DMS 273 treated with DMSO at 0.1 percent for 48 hours (cell line): ENCODE results near the gene FUT8.
"Not testable (repeated sequence)": the region's sequence is repeated elsewhere in the genome, so short reads cannot be mapped to it uniquely, and the experiment has no call there.

Source experiments
- DNase-seq: peaks from one replicate; lab custom pipeline; 2025; lab: John Stamatoyannopoulos, UW

The FUT8 gene

DNA sequence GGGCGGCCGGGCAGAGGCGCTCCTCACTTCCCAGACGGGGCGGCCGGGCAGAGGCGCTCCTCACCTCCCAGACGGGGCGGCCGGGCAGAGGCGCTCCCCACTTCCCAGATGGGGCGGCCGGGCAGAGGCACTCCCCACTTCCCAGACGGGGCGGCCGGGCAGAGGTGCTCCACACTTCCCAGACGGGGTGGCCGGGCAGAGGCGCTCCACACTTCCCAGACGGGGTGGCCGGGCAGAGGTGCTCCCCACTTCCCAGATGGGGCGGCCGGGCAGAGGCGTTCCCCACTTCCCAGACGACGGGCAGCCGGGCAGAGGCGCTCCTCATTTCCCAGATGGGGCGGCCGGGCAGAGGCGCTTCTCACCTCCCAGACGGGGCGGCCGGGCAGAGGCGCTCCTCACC lies 304.3 kb downstream of the FUT8 start:
- not testable (repeated sequence) for DNase-seq

DNA sequence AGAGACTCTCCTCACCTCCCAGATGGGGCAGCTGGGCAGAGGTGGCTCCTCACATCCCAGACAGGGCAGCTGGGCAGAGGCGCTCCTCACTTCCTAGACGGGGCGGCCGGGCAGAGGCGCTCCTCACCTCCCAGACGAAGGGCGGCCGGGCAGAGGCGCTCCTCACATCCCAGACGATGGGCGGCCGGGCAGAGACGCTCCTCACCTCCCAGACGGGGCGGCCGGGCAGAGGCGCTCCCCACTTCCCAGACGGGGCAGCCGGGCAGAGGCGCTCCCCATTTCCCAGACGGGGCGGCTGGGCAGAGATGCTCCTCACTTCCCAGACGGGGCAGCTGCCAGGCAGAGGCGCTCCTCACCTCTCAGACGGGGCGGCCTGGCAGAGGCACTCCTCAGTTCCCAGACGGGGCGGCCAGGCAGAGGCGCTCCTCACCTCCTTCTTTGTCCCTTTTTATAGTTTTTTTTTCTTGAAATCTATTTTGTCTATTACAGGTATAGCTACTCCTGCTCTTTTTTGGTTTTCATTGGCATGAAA lies 304.9 kb downstream of the FUT8 start:
- DNase-seq: not testable (repeated sequence)

DNA sequence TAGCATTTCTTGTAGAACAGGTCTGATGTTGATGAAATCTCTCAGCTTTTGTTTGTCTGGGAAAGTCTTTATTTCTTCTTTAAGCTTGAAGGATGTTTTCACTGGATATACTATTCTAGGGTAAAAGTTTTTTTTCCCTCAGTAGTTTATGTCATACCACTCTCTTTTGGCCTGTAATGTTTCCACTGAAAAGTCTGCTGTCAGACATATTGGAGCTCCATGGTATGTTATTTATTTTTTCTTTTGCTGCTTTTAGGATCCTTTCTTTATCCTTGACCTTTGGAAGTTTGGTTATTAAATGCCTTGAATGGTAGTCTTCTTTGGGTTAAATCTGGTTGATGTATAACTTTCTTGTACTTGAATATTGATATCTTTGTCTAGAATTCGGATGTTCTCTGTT lies 306.1 kb downstream of the FUT8 start:
- no peak for DNase-seq

DNA sequence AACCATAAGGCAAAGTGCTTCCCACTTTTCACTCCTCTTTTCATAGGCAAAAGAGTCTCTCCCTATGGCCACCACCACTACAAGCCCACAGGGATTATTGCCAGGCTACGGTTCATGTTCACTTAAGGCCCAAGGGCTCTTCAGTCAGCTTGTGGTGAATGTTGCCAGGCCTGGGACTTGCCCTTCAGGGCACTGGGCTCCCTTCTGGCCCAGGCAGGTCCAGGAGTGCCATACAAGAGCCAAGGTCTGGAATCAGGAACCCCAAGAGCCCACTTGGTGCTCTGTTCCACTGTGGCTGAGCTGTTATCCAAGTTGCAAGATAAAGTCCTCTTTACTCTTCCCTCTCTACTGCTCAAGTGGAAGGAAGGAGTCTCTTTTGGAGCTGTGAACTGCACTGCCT lies 307.6 kb downstream of the FUT8 start:
- no peak for DNase-seq

DNA sequence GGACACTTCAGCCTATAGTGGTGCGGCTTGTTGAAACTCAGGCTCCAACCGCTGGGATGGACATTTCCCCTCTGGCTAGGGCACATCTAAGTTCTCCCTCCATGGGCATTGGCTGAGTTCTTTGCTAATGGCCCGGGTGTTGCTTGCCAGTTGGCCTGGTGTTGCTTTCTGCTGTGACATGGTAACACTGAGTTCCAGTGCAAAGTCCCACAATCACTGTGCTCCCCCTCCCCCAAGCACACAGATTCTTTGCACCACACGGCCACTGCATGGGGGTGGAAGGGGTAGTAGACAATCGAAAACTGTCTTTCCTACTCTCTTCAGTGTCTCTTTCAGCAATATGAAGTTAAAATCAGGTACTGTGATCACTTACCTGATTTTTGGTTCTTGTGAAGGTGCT lies 308.2 kb downstream of the FUT8 start:
- no peak for DNase-seq

DNA sequence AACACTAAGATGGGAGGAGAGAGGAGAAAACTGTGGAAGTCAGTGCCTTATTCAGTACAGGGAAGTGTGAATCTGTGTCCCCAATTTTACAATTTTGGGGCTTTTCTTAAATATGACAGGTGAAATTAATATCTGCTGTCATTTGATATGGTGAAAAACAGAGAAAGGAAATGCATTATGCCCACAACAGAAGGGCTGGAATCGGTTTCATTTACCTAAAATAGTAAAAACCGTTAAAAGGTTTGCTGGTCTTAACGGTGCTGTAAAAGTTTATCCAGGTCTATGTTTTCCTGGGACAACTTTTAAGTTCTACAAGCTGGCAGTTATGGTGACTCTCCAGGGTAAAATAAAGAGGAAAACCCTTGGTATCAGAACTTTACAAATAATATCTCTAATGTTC lies 310.8 kb downstream of the FUT8 start:
- DNase-seq: no peak

DNA sequence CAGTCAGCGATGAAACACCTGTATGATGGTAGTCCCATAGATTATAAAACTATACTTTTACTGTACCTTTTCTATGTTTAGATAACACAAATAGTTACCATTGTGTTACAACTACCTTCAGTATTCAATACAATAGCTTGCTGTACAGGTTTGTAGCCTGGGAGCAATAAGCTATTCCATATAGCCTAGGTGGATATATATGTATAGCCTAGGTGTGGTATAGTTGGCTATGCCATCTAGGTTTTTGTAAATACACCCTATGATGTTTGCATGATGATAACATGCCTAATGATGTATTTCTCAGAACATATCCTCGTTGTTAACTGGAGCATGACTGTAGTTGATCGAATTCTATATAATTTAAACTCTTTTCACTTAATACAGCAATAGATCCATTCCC lies 316.1 kb downstream of the FUT8 start:
- no peak for DNase-seq

DNA sequence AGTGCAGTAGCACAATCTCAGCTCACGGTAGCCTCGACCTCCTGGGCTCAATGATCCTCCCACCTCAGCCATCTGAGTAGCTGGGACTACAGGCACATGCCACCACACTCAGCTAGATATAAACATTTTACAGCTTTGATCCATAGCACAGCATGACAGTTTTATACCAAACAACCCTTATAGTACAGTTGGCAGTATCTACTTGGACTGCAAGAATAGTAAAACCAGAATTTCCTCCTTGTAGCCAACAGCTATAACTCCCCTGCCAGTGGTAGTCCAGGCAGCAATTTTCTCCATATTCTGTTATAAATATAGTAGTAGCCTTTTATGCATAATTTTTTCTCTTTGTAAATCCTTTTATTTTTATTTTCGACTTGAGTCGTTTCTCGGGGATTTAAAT lies 317.0 kb downstream of the FUT8 start:
- no peak for DNase-seq

DNA sequence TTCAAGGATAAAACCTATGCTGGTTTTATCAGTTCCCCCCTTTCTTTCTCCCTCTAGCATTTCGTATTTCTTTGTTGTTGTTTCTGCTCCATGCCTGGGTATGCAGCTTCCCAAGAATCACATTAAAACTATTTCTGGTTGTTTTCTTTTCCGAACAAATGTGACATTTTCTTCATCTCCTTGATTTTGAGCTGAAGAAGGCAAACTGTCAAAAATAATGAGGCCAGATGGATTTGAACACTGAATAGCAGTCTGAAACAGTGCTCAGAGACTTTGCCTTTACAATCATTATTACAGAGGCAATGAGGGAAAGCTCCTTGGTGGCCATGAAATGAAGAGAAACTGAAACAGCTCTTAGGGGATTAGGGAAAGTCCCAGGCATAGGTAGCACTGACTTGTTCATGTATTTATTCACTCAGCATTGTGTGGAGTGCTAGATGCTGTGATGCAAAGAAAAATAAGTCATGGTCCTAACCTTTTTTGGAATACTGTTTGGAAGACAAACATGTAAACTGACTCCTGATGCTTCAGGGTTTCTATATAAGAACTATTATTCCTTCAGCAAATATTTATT lies 319.5 kb downstream of the FUT8 start:
- no peak for DNase-seq

DNA sequence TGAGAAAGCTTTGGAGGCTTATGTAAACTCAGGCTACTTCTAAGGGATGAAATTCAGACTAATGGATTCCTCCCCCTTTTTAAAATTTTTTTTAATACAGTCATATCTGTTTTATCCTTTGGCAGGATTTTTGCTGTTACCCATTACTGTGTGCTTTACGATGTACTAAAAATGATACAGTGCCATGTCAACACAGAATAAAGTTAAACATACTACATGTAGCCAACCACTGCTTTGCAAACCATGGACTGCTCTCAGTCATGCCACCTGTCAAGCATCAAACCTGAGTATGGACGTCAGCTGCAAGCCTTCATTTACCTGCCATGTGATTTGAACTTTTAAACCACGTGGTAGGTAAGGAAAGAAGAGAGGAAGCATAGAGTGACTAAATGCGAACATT lies 325.8 kb downstream of the FUT8 start:
- DNase-seq: no peak

DNA sequence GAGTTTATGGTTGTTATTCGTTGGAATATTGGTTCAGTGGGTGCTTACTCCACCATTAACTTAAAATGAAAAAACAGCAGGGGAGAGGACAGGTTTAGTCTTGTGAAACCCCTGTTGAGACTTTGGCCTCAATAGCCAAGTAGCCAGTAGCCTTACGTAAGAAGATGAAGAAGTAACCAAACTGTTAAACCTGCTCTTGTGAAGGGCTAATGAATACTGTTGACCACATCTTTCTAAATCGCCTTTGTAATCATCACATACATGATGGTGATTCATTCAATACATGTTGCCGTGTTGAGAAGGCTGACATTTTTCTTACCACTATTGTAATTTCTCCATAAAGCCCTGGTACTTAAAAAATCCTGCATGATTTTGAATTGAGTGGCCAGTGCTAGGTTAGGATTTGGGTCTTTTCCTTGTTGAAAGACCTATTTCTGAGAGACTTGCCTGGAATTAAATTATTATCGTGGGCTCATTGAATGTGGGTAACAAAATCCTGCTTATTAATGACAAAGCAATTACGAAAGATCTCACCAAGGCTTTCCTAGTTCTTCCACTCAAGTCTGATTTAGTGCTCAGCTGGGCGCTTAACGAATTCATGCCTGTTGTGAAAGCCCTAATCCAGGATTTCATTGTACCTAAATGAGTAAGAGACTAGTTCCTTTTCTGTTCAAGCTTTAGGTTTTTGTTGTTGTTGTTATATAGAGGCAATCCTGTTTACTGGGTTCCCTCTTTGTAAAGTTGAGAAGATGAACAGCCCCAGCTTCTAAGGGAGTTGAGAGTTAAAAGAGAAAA lies 333.1 kb downstream of the FUT8 start:
- DNase-seq: no peak

DNA sequence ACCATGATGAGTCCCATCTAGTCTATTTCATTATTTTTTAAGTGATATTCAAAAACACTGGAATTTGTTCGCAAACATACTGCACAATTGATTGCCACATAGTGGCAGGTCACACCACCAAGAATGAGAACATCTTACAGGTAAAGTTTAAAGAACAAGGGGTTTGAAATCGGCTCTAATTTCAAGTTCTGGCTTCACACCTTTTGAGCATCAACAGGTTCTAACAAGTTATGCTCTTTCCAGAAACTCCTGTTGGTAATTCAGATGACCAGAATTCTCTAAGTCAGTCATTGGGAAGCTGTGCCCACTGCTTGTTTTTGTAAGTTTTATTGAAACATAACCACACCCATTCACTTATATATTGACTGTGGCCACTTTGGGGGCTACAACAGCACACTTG lies 336.3 kb downstream of the FUT8 start:
- no peak for DNase-seq

DNA sequence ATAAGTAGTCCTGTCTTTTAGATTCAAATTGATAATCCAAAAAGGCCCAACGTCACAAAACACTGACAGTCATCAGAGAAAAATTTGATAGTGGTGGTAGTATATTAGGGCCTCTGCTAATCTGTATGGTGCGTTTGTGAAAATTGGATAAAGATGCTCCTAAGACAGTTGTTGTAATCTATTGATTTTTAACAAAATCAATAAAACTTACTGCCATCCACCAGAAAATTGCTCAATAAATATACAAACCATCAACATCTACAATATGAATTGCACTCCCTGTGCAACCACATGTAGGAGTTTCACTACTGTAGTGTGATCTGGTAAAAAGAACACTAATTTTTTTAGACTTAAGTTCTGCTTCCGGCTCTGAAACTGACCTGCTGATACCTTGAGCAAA lies 336.8 kb downstream of the FUT8 start:
- DNase-seq: no peak

DNA sequence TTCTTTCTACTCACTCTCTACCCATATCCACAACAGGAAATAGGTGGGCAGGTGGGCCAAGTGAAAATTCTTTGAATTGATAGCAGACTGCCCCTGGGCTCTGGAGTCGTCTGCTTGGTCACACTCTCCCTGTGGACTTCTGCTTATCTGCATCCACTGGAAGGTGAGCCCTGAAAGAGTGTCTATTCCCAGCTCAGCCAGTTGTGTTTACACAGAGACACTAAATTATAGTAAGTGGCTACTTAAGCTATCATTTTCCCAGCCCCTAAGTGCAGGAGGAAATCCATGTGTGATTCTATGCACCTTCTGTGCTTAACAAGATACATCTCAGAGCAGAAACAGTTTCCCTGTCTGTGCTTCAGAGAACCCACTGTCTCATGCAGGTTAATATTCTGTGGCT lies 338.4 kb downstream of the FUT8 start:
- no peak for DNase-seq

DNA sequence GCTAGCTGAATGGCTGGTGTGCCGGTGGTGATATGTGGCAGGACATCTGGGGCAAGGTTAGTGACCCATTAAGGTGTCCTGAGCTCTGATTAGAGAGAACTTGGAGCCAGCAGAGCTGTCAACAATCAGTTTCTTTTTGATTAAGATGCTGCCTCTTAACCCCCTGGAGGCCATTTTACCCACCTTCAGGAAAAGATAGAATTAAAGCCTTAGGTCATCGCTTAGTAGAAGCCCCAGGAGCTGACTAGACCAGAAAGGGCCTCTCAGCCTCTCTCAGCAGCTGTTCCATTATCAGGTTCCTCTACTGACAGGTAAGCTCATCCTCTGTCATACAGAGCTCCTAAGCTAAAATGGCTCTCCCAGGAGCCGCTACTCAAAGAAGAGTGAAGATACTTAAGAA lies 339.0 kb downstream of the FUT8 start:
- DNase-seq: no peak

DNA sequence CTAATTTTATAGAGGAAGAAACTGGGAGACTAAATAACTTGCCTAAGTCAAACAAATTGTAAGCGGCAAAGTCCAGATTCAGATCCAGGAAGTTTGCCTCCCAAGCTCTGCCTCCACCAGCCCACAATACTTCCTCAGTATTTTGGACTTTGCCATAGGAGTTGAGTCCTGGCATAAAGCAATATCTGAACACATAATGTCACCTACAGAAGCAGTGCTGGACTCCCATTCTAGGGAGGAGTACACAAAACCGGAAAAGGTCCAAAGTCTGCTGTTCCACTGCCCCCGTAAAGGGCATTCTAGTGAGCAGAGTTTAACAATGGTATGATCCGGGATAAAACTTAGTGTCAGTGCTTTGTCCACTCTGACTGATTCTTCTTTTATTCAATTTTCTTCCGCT lies 340.5 kb downstream of the FUT8 start:
- no peak for DNase-seq

DNA sequence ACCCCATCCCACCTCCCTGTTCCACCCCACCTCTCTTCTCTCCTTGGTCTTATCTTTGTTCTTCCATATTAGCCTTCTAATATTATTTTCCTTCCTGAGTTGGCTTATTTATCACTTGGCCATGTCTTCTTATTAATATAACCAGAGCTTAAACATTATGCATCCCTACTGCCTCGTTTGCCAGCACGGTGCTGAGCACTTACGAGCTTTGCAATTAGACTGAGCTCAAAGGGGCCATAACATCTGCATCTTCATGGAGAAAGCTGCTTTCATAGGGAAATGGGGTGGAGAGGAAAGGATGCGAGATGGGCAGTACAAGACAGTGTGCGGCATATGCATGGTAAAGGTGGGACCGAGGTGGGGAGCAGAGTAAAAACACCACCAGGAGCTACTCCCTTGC lies 342.8 kb downstream of the FUT8 start:
- DNase-seq: no peak

DNA sequence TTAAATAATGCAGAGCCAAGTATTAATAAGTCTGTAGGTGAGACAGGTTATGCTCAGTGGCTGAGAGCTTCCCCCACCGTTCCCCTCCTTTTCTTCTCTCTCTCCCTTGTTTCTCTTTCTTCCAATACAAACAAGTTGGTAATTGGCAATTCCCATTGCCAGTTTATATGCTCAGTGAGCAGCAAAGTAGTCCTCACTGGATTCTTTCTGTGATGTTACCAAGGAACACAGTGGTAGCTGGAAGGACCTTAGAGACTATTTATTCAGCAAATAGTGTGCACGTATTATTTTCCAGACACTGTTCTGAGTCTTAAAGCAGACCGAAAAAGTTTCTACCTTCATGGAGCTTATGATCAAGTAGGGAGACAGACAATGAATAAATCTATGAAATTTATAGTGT lies 344.4 kb downstream of the FUT8 start:
- no peak for DNase-seq

DNA sequence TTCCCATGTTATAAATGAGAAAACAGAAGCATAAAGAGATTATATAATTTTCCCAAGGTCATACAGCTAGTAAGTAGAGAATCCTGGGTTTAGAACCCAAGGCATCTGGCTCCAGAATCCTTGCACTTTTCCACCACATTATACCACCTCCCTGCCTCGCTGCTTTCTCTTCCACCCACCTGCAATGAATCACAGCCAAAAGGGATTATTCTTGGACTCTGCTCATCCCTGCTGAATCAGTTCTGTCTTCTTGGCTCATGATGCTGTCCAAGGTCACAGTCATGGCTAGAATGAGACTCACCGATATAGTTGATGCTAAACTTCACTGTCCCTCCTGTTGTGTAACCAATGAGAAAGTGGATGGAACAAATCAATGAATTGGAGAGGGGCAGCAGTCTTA lies 356.6 kb downstream of the FUT8 start:
- DNase-seq: no peak

DNA sequence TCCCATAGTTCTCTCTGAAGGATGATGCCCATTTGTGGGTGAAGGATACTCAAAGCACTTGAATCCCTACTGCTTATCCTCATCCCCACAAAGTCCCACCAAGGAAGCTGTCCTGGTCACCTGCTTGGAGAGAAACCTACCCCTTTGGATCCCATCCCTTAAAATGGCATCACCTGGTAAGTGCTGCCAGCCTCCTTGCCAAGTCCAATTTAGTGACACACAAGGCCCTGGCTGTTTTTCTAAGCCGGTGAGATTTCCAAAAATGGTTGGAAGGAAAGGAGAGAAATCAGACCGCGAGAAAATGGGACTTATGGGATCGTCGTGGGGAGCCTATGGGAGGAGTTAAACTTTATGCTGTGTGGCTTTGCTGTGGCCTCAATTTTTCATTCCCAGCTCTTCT lies 358.2 kb downstream of the FUT8 start:
- DNase-seq: no peak

DNA sequence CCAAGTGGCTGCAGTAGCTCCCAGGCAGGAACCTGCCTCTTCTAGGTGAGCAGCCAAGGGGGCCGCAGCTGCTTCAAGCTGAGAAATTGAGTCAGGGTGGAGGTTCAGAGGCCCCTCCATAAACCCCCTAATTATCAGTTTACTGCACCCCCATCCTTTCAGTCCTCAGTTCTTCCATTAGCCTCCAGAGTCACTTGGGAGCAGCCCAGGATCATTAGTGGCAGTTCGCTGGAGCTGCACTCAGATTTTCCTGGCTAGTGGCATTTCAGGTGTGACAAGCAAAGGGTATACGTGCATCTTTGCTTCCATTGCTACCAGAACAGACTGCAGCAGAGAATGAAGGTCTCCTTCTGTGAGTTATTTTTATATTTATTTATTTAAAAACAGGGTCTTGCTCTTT lies 358.7 kb downstream of the FUT8 start:
- no peak for DNase-seq

DNA sequence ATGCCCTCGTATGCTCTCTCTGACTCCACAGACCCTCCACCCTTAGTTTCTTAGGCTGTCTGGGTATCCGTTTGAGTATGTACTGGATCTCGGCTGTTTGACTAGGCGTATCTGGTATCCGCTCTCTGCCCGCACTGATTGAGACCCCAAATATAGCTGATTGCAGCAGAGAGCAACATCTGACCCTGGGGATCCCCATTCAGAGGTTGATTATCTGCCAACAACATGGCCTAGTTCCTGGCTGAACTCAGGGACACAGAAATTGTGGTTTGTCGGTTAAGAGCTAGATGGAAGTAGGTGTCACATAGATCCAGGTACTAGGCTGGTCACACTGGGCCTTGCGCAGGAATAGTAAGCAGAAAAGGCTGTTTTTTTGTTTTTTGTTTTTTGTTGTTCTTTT lies 359.9 kb downstream of the FUT8 start:
- no peak for DNase-seq

DNA sequence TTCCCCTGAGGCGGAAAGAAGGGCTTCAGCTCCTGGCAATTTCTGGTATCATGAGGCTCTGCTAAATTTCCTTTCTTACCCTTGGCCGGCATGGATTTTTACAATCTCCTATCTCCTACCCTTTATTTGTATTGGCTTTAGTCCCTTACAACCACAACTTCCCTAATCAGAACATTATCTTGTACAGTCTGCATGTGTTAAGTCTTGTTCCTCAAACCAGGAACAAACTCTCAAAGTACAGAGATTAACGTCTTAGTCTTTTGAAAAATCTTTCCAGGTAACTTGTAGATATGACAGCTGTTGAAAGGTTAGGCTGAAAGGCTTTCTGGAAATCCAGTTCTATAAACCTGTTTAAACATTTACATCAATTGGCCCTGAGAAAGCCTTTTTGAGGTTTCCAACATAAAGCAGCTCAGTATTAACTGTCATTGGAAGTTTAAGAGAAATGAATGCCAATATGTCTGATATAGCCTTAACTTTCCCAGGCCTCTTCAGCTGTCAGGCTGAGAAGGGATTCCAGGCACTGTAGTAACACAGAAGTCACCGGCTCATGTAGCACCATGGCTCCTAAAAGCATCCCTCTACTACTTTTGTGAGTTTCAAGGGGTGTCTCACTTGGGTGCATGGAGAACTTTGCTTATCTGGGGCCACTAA lies 360.5 kb downstream of the FUT8 start:
- no peak for DNase-seq
